Thoracic aorta (tissue), 2 donors: ENCODE data around the gene C6orf136. TPM values are rescaled to one million over a fixed set of nuclear protein-coding genes. Genes with fewer than 3 reads are reported as not detected.
A peak's percentile ranks its signal among the peaks of the same experiment; 100 is the strongest.

Source experiments
- ATAC-seq: fragments of 150-250 bp; one replicate; pipeline ENCODE4 v1.8.0; 2017; ENCODE audit warnings: low read depth; ENCODE audit not compliant: insufficient number of reproducible peaks, low FRiP score
- DNase-seq: peaks from one replicate; pipeline ENCODE4 v3.0.0-alpha.2; 2020; ENCODE audit warnings: low spot score
- H3K27ac ChIP-seq, 2 donors: fragments of 200-600 bp; sonication (generic); 1 replicate in 1 of 2; 2 replicates in 1 of 2; pipeline ENCODE4 v1.5.1; 2016; ENCODE audit warnings: mild to moderate bottlenecking in 2 of 2, moderate library complexity in 2 of 2
- H3K27me3 ChIP-seq: fragments of 200-600 bp; sonication (generic); replicated peaks from 2 replicates; pipeline ENCODE4 v1.6.0; 2016; ENCODE audit warnings: mild to moderate bottlenecking; ENCODE audit not compliant: insufficient read depth
- H3K36me3 ChIP-seq: fragments of 200-600 bp; sonication (generic); one replicate; pipeline ENCODE4 v1.5.1; 2016
- H3K4me1 ChIP-seq, 2 donors: fragments of 200-600 bp; sonication (generic); 1 replicate in 1 of 2; 2 replicates in 1 of 2; pipeline versions ENCODE4 v1.5.1 to v1.6.0; 2016; ENCODE audit warnings: low read depth in 2 of 2, mild to moderate bottlenecking in 1 of 2; ENCODE audit not compliant: control insufficient read depth in 1 of 2
- H3K4me3 ChIP-seq: fragments of 200-600 bp; sonication (generic); 2 replicates; pipeline ENCODE4 v1.5.1; 2016; ENCODE audit warnings: mild to moderate bottlenecking
- H3K9me3 ChIP-seq: fragments of 200-600 bp; sonication (generic); 2 replicates; pipeline ENCODE4 v1.5.1; 2016
- CTCF ChIP-seq: fragments of 200-600 bp; sonication (generic); IDR thresholded peaks from one replicate; pipeline ENCODE4 v1.5.1; 2019; ENCODE audit warnings: antibody characterized with exemption
- total RNA-seq, 2 donors: library from RNA; depleted of rRNA; stranded (reverse); fragments of >200 nt; gene quantifications; one replicate each; pipeline versions ENCODE4 v1.1.0 to v1.2.3, GENCODE V29; 2016

Gene C6orf136
- total RNA-seq, 2 donors from 2014 or later = 17.1 to 30.3 TPM

GRCh38 chr6:30616811-30617564, 29.9 kb upstream of the C6orf136 start, which contains the start of gene PPP1R10:
Gene PPP1R10 (minus strand): TSS chr6:30617243. CDS start chr6:30609944, 7,299 bp downstream.
- Histone ChIP-seq H3K9me3 (no peaks in the 10 kb centered on the region), H3K27ac (peak within 1 kb of the TSS; percentile 93 to 94), H3K27me3 (no peaks in the 10 kb centered on the region), H3K4me3 (peak within 1 kb of the TSS; percentile 79), H3K4me1 (peaks cover 29 to 39% of the 10 kb centered on the region in 2 donors), H3K36me3 (peaks cover 9% of the 10 kb centered on the region)
- no peak for TF ChIP-seq CTCF
- ATAC-seq (peak; percentile 87), DNase-seq (peak; percentile 97)

- Histone ChIP-seq H3K36me3 (peaks cover 10% of the 10 kb centered on the region), H3K4me1 (peaks cover 26 to 32% of the 10 kb centered on the region in 2 donors), H3K27ac (peak within 1 kb of the TSS; percentile 93 to 94), H3K9me3 (no peaks in the 10 kb centered on the region), H3K27me3 (no peaks in the 10 kb centered on the region), H3K4me3 (peak within 1 kb of the TSS; percentile 79)
- peak; percentile 85 for ATAC-seq
- peak; percentile 94 for DNase-seq
- TF ChIP-seq CTCF = no peak
Measured at GRCh38 chr6:30617565-30618269, 29.2 kb upstream of the C6orf136 start, which contains the start of gene MRPS18B. Gene MRPS18B (plus strand): TSS chr6:30617840. CDS start chr6:30617866, 26 bp downstream.

- no peak for ATAC-seq
- TF ChIP-seq CTCF = no peak
Measured at GRCh38 chr6:30618270-30618797, 28.6 kb upstream of the C6orf136 start.

GRCh38 chr6:30619561-30619960, 27.4 kb upstream of the C6orf136 start:
- Histone ChIP-seq H3K4me1 (peaks cover 9 to 15% of the 10 kb centered on the region in 2 donors), H3K27ac (no peak overlapping the region), H3K27me3 (no peaks in the 10 kb centered on the region), H3K4me3 (no peak overlapping the region), H3K36me3 (peaks cover 19% of the 10 kb centered on the region), H3K9me3 (no peaks in the 10 kb centered on the region)
- no peak for TF ChIP-seq CTCF
- DNase-seq (no peak), ATAC-seq (no peak)

More at GRCh38 chr6:30618270-30618797, 28.6 kb upstream of the C6orf136 start:
- H3K27ac ChIP-seq = peak overlapping the region; percentile 93 to 94
- H3K4me3 ChIP-seq = peak overlapping the region; percentile 79
- H3K27me3 ChIP-seq = no peaks in the 10 kb centered on the region
- H3K36me3 ChIP-seq = peaks cover 16% of the 10 kb centered on the region
- H3K4me1 ChIP-seq = peaks cover 21 to 25% of the 10 kb centered on the region in 2 donors
- H3K9me3 ChIP-seq = no peaks in the 10 kb centered on the region
- no peak for DNase-seq

GRCh38 chr6:30625511-30625910, 21.4 kb upstream of the C6orf136 start:
- H3K27ac ChIP-seq = peak overlapping the region in 1 of 2 donors; percentile 94
- peaks cover 21% of the 10 kb centered on the region for H3K36me3 ChIP-seq
- peaks cover 3 to 16% of the 10 kb centered on the region in 2 donors for H3K4me1 ChIP-seq
- no peaks in the 10 kb centered on the region for H3K27me3 ChIP-seq
- H3K9me3 ChIP-seq = no peaks in the 10 kb centered on the region
- TF ChIP-seq CTCF = no peak
- no peak for ATAC-seq
- H3K4me3 ChIP-seq = no peak overlapping the region
- no peak for DNase-seq
